NCI-H2196 treated with DMSO at 0.1 percent for 48 hours (cell line): ENCODE measurements around the gene CERCAM.
"Not testable (repeated sequence)": the region's sequence is repeated elsewhere in the genome, so short reads cannot be mapped to it uniquely, and the experiment has no call there.

Experiments
- DNase-seq: peaks from one replicate; lab custom pipeline; 2025; ENCODE audit not compliant: unreplicated experiment; lab: John Stamatoyannopoulos, UW

CERCAM gene

GRCh38 chr9:128392302-128393144 is 28.1 kb upstream of the CERCAM start:
- DNase-seq = no peak

- DNase-seq = no peak
Observed at GRCh38 chr9:128393145-128393775, 27.4 kb upstream of the CERCAM start.

GRCh38 chr9:128393970-128394369 is 26.7 kb upstream of the CERCAM start:
- no peak for DNase-seq

- no peak for DNase-seq
Observed at GRCh38 chr9:128394379-128395168, 26.1 kb upstream of the CERCAM start.

- DNase-seq = no peak
Observed at GRCh38 chr9:128396970-128397613, 23.6 kb upstream of the CERCAM start.

GRCh38 chr9:128397831-128398230 is 22.8 kb upstream of the CERCAM start:
- DNase-seq = no peak

GRCh38 chr9:128399861-128400260 is 20.8 kb upstream of the CERCAM start:
- no peak for DNase-seq

- no peak for DNase-seq
Observed at GRCh38 chr9:128404560-128404959, 16.1 kb upstream of the CERCAM start.

- no peak for DNase-seq
Observed at GRCh38 chr9:128405077-128405779, 15.4 kb upstream of the CERCAM start.

- no peak for DNase-seq
Observed at GRCh38 chr9:128405780-128406171, 14.9 kb upstream of the CERCAM start.

- DNase-seq = no peak
Observed at GRCh38 chr9:128406848-128407391, 13.7 kb upstream of the CERCAM start.

GRCh38 chr9:128408963-128409431 is 11.7 kb upstream of the CERCAM start:
- no peak for DNase-seq

GRCh38 chr9:128409450-128409849 is 11.2 kb upstream of the CERCAM start:
- DNase-seq = no peak

GRCh38 chr9:128409978-128410377 is 10.7 kb upstream of the CERCAM start:
- DNase-seq = no peak

- DNase-seq = no peak
Observed at GRCh38 chr9:128411364-128412119, 9.1 kb upstream of the CERCAM start.

GRCh38 chr9:128412120-128412790 is 8.4 kb upstream of the CERCAM start:
- DNase-seq = no peak

- not testable (repeated sequence) for DNase-seq
Observed at GRCh38 chr9:128413728-128414127, 6.9 kb upstream of the CERCAM start.

GRCh38 chr9:128414461-128414860 is 6.2 kb upstream of the CERCAM start:
- no peak for DNase-seq

GRCh38 chr9:128415281-128415680 is 5.4 kb upstream of the CERCAM start:
- no peak for DNase-seq
